Astrocyte (in vitro differentiated cells and primary cell): ENCODE measurements around the gene KLHDC7A. TPM values are rescaled to one million over a fixed set of nuclear protein-coding genes. Genes with fewer than 3 reads are reported as not detected.

Experiments
- DNase-seq: peaks from one replicate; pipeline ENCODE4 v3.0.0-alpha.2; 2010; ENCODE audit warnings: low read depth
- FAIRE-seq: peaks from 2 replicates; lab custom pipeline; 2011; peaks lifted over from hg19 to GRCh38; lab: Jason Lieb, UNC
- H2AFZ ChIP-seq: 2 replicates; pipeline ENCODE4 v1.6.0; 2012; ENCODE audit warnings: low read depth, low read length, inconsistent platforms
- H3K27ac ChIP-seq: 2 replicates; pipeline ENCODE4 v1.5.1; 2011; ENCODE audit warnings: low read depth, low read length, inconsistent platforms
- H3K27me3 ChIP-seq: 2 replicates; pipeline ENCODE4 v1.6.0; 2011; ENCODE audit warnings: low read length, inconsistent platforms; ENCODE audit not compliant: insufficient read depth
- H3K36me3 ChIP-seq: 2 replicates; pipeline ENCODE4 v1.5.1; 2011; ENCODE audit warnings: low read length, inconsistent platforms; ENCODE audit not compliant: insufficient read depth
- H3K4me1 ChIP-seq: 2 replicates; pipeline ENCODE4 v1.5.1; 2011; ENCODE audit warnings: low read length, inconsistent platforms; ENCODE audit not compliant: insufficient read depth
- H3K4me2 ChIP-seq: 2 replicates; pipeline ENCODE4 v1.6.0; 2012; ENCODE audit warnings: low read length, inconsistent platforms
- H3K4me3 ChIP-seq: 2 replicates; pipeline ENCODE4 v1.5.1; 2011; ENCODE audit warnings: low read depth, mild to moderate bottlenecking, low read length, inconsistent platforms; ENCODE audit not compliant: insufficient read depth
- H3K79me2 ChIP-seq: 2 replicates; pipeline ENCODE4 v1.6.0; 2012; ENCODE audit warnings: mild to moderate bottlenecking, low read length, inconsistent platforms; ENCODE audit not compliant: insufficient read depth
- H3K9ac ChIP-seq: 2 replicates; pipeline ENCODE4 v1.6.0; 2012; ENCODE audit warnings: mild to moderate bottlenecking, low read length, inconsistent platforms
- H3K9me3 ChIP-seq: 2 replicates; pipeline ENCODE4 v1.5.1; 2012; ENCODE audit warnings: low read depth, mild to moderate bottlenecking, low read length, inconsistent platforms; ENCODE audit not compliant: insufficient read depth
- H4K20me1 ChIP-seq: 2 replicates; pipeline ENCODE4 v1.6.0; 2012; ENCODE audit warnings: low read length, inconsistent platforms; ENCODE audit not compliant: insufficient read depth
- H3K27ac Mint-ChIP-seq: one replicate; pipeline ENCODE4 v1.8.0; 2021; ENCODE audit warnings: mild to moderate bottlenecking, mixed read lengths; ENCODE audit not compliant: unreplicated experiment
- H3K27me3 Mint-ChIP-seq: one replicate; pipeline ENCODE4 v1.8.0; 2021; ENCODE audit warnings: low read depth, mixed read lengths; ENCODE audit not compliant: unreplicated experiment
- H3K36me3 Mint-ChIP-seq: one replicate; pipeline ENCODE4 v1.8.0; 2021; ENCODE audit warnings: low read depth, mixed read lengths; ENCODE audit not compliant: unreplicated experiment
- H3K4me1 Mint-ChIP-seq: one replicate; pipeline ENCODE4 v1.8.0; 2021; ENCODE audit warnings: low read depth, mixed read lengths; ENCODE audit not compliant: unreplicated experiment
- H3K4me3 Mint-ChIP-seq: one replicate; pipeline ENCODE4 v1.8.0; 2021; ENCODE audit warnings: mild to moderate bottlenecking, moderate library complexity, mixed read lengths; ENCODE audit not compliant: unreplicated experiment
- H3K9me3 Mint-ChIP-seq: one replicate; pipeline ENCODE4 v1.8.0; 2021; ENCODE audit warnings: mild to moderate bottlenecking, mixed read lengths; ENCODE audit not compliant: unreplicated experiment
- CTCF ChIP-seq: IDR thresholded peaks from 2 replicates; pipeline ENCODE4 v1.5.1; 2011; ENCODE audit warnings: low read depth, mild to moderate bottlenecking, inconsistent platforms, low read length, moderate library complexity; ENCODE audit not compliant: insufficient read depth
- EZH2 ChIP-seq: IDR thresholded peaks from 2 replicates; pipeline ENCODE4 v1.6.1; 2012; ENCODE audit warnings: mild to moderate bottlenecking, low read length, inconsistent platforms; ENCODE audit not compliant: insufficient read depth
- total RNA-seq: library from RNA; stranded (reverse); gene quantifications from 2 replicates; pipeline ENCODE4 v1.2.1, GENCODE V29; 2021

KLHDC7A gene
- total RNA-seq, 1 donor from 2014 or later, result 0.14 TPM

- Histone ChIP-seq H3K4me1 (no peaks in the 10 kb centered on the region), H3K4me2 (no peak overlapping the region), H2AFZ (no peak overlapping the region), H4K20me1 (no peaks in the 10 kb centered on the region), H3K9ac (no peak overlapping the region), H3K27me3 (no peaks in the 10 kb centered on the region), H3K79me2 (no peaks in the 10 kb centered on the region), H3K36me3 (no peaks in the 10 kb centered on the region), H3K27ac (no peak overlapping the region), H3K4me3 (no peak overlapping the region), H3K9me3 (peaks cover 3% of the 10 kb centered on the region)
- FAIRE-seq (no peak), DNase-seq (no peak)
- peaks cover 6% of the 10 kb centered on the region for H3K9me3 Mint-ChIP-seq
- peaks cover 50% of the 10 kb centered on the region for H3K27me3 Mint-ChIP-seq
- no peaks in the 10 kb centered on the region for H3K4me1 Mint-ChIP-seq
- H3K4me3 Mint-ChIP-seq, result no peak overlapping the region
- no peaks in the 10 kb centered on the region for H3K36me3 Mint-ChIP-seq
- no peak overlapping the region for H3K27ac Mint-ChIP-seq
- no peak for TF ChIP-seq EZH2
- no peak for TF ChIP-seq CTCF
These were observed 16.6 kb upstream of the KLHDC7A start for GRCh38 chr1:18463984-18464664.

DNA sequence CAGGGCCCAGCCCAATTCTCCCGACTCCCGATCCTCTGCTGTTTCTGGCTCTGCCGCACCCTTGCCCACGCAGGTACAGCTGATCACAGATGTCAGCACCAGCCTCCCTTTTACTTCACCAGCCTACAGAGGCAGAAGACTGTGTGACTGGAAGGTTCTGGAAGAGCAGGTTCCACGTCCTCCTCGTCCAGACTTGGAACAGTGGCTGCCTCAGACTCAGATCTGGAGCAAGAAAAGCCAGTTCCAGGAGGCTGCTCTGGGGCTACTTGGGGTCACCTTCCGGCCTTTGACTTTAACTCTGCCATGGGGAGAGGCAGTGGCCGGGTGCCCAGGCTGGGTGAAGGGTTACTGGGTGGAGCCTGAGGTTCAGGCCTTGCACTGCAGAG is 16.1 kb upstream of the KLHDC7A start:
- Histone ChIP-seq H3K4me2 (no peak overlapping the region), H2AFZ (no peak overlapping the region), H3K9me3 (peaks cover 3% of the 10 kb centered on the region), H3K27me3 (no peaks in the 10 kb centered on the region), H3K9ac (no peak overlapping the region), H3K36me3 (no peaks in the 10 kb centered on the region), H3K27ac (no peak overlapping the region), H3K4me1 (no peaks in the 10 kb centered on the region), H4K20me1 (no peaks in the 10 kb centered on the region), H3K79me2 (no peaks in the 10 kb centered on the region), H3K4me3 (no peak overlapping the region)
- FAIRE-seq (no peak), DNase-seq (no peak)
- H3K36me3 Mint-ChIP-seq, result no peaks in the 10 kb centered on the region
- H3K9me3 Mint-ChIP-seq, result peaks cover 6% of the 10 kb centered on the region
- H3K27ac Mint-ChIP-seq, result no peak overlapping the region
- no peak overlapping the region for H3K4me3 Mint-ChIP-seq
- H3K27me3 Mint-ChIP-seq, result peaks cover 46% of the 10 kb centered on the region
- no peak for TF ChIP-seq CTCF
- H3K4me1 Mint-ChIP-seq, result no peaks in the 10 kb centered on the region

DNA sequence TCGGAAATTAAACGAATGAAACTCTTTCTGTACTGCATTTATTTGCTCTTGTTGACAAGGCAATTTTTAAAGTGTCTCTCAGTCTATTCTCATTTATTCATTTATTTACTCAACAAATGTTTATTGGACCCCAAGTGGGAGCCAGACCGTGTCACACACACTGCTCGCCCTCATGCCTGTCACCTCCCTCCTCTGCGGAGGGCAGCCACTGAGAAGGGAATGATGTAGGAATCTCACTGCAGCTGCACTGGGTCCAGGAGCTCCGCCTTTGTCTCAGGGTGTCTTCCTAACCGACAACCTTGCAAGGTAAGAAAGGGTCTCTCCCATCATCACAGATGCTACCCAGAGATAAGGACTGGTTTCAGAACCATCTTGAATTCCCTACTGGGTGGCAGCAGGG is 14.1 kb upstream of the KLHDC7A start:
- H3K27me3 ChIP-seq, result no peaks in the 10 kb centered on the region
- H4K20me1 ChIP-seq, result no peaks in the 10 kb centered on the region
- H3K4me2 ChIP-seq, result no peak overlapping the region
- no peak overlapping the region for H3K9ac ChIP-seq
- no peak overlapping the region for H3K27ac ChIP-seq
- no peak for FAIRE-seq
- H3K4me3 Mint-ChIP-seq, result no peak overlapping the region
- H3K36me3 Mint-ChIP-seq, result no peaks in the 10 kb centered on the region
- TF ChIP-seq EZH2 (no peak), CTCF (no peak)
- H3K9me3 ChIP-seq, result peaks cover 3% of the 10 kb centered on the region
- H3K4me1 ChIP-seq, result no peaks in the 10 kb centered on the region
- H3K36me3 ChIP-seq, result no peaks in the 10 kb centered on the region
- peaks cover 6% of the 10 kb centered on the region for H3K9me3 Mint-ChIP-seq
- no peak overlapping the region for H3K27ac Mint-ChIP-seq
- H2AFZ ChIP-seq, result no peak overlapping the region
- no peak overlapping the region for H3K4me3 ChIP-seq
- peaks cover 52% of the 10 kb centered on the region for H3K27me3 Mint-ChIP-seq
- DNase-seq, result no peak
- H3K79me2 ChIP-seq, result no peaks in the 10 kb centered on the region
- no peaks in the 10 kb centered on the region for H3K4me1 Mint-ChIP-seq
